Thyroid gland (tissue), 4 donors: ENCODE measurements around the gene CORO1C.

Experiments
- CTCF ChIP-seq, 6 experiments: fragments of 200-600 bp in 3 of 6; fragments of 450-650 bp in 3 of 6; sonication (generic) in 3 of 6; IDR thresholded peaks; one replicate each; pipeline ENCODE4 v1.5.1; 2016 to 2019; ENCODE audit warnings: antibody characterized with exemption in 6 of 6, mild to moderate bottlenecking in 2 of 6, inconsistent platforms in 1 of 6, moderate library complexity in 1 of 6
- POLR2A ChIP-seq, 2 donors: fragments of 450-650 bp; IDR thresholded peaks; one replicate each; pipeline ENCODE4 v1.6.1; 2017; ENCODE audit warnings: antibody characterized with exemption in 2 of 2, mild to moderate bottlenecking in 2 of 2, moderate library complexity in 1 of 2

GRCh38 chr12:108772891-108773797 is 41.8 kb upstream of the CORO1C start:
- no peak for TF ChIP-seq CTCF (IDR thresholded peaks at IDR 0.05)
- no peak for TF ChIP-seq POLR2A (IDR thresholded peaks at IDR 0.05)
